ENCODE data around the gene ADAM11. TPM values are rescaled to one million over a fixed set of nuclear protein-coding genes. Genes with fewer than 3 reads are reported as not detected.

Gene ADAM11
- total and polyA plus RNA-seq, 9 of the 15 experiments (the other 6 are each of a cell fraction or from before 2014, with no cell fraction given), result 0.01 to 0.31 (median 0.14) TPM; not detected in 2

- Histone ChIP-seq H3K4me1 (replicated peaks in 1 of 2; ENCODE audit: control insufficient read depth in 2 of 2, insufficient read depth in 2 of 2, low read length in 2 of 2) (no peaks in the 10 kb centered on the region), H3K79me2 (ENCODE audit: control insufficient read depth, insufficient read depth, low read length) (no peaks in the 10 kb centered on the region), H3K27ac (ENCODE audit: extremely low read depth, low read depth, low read length) (no peak overlapping the region), H3K9me1 (ENCODE audit: control insufficient read depth, insufficient read depth, low read length) (peaks cover 3% of the 10 kb centered on the region), H4K20me1 (replicated peaks; ENCODE audit: control insufficient read depth, insufficient read depth, low read length) (no peaks in the 10 kb centered on the region), H3K36me3 (ENCODE audit: control insufficient read depth, insufficient read depth, low read length) (peaks cover 62% of the 10 kb centered on the region; the same call in 2 of the 3 replicates), H3K4me2 (ENCODE audit: insufficient read depth, low read length) (no peak overlapping the region), H3K9ac (ENCODE audit: insufficient read depth in 1 of 2, low read depth in 2 of 2, low read length in 2 of 2) (no peak overlapping the region), H3K9me3 (replicated peaks; ENCODE audit: control insufficient read depth, insufficient read depth, low read depth, low read length) (no peaks in the 10 kb centered on the region), H3K4me3 (no peak overlapping the region), H2AFZ (ENCODE audit: low read depth, low read length) (no peak overlapping the region), H3K27me3 (ENCODE audit: control insufficient read depth in 2 of 2, insufficient read depth in 2 of 2, low read length in 2 of 2) (no peaks in the 10 kb centered on the region)
- WGBS (ENCODE audit: insufficient coverage, low coverage, missing lambda C conversion rate), result 68% methylated on average over 5 of the region's 5 CpGs
- CTCF ChIA-PET (ENCODE audit: low intra/inter-chr PET ratio), result interaction anchor here (1.2 kb wide), 1 partner anchor 132 kb away, joined by 5 read pairs; no protein-coding TSS in a partner anchor
- no TSS peak for BruUV-seq (replicated peaks)
- intact Hi-C loops (cut with micrococcal nuclease) (no loop called here), in situ Hi-C loops (cut with MboI) (no loop called here)
- POLR2A ChIA-PET, result interaction anchor here (0.8 to 1.3 kb wide), 2 partner anchors 13 to 19 kb away, joined by 4 read pairs; no protein-coding TSS in a partner anchor
- FAIRE-seq (no peak), DNase-seq (ENCODE audit: extremely low read depth in 1 of 4, low spot score in 3 of 4) (peak in 2 of 4 experiments; percentile 31 to 48), ATAC-seq (peak; percentile 95)
- TF ChIP-seq RFX5 (IDR thresholded peaks at IDR 0.05; ENCODE audit: low read depth, low read length) (no peak), ETV5 (CRISPR knock-in tag; IDR thresholded peaks at IDR 0.05; ENCODE audit: low read depth) (no peak), RAD21 (CRISPR knock-in tag; conservative IDR thresholded peaks at IDR 0.05 in 1 of 2, IDR thresholded peaks at IDR 0.05 in 1 of 2) (peak in 1 of 2 experiments; percentile 44; a peak in 1 of 4 replicates), STAG1 (CRISPR knock-in tag; IDR thresholded peaks at IDR 0.05; ENCODE audit: borderline replicate concordance) (peak; percentile 28; the same call in 1 of the 2 replicates), ZFX (CRISPR knock-in tag; IDR thresholded peaks at IDR 0.05) (no peak), KHSRP (IDR thresholded peaks at IDR 0.05) (no peak), ZBTB33 (CRISPR knock-in tag; IDR thresholded peaks at IDR 0.05) (0 out of 2 replicates have a peak, but pooled peaks have one; percentile 13), CTCF (IDR thresholded peaks at IDR 0.05 in 2 of 3, conservative IDR thresholded peaks at IDR 0.05 in 1 of 3; ENCODE audit: insufficient read depth in 2 of 3, low read depth in 1 of 3, low read length in 3 of 3) (peak; percentile 55 to 57 (median 56)), GTF3C2 (IDR thresholded peaks at IDR 0.05; ENCODE audit: borderline replicate concordance, extremely low read depth, insufficient read length) (no peak), ARID1B (IDR thresholded peaks at IDR 0.05) (no peak), MNT (conservative IDR thresholded peaks at IDR 0.05) (no peak), ZNF507 (tag; conservative IDR thresholded peaks at IDR 0.05) (no peak)
Observed at GRCh38 chr17:44733753-44734152, 25.0 kb upstream of the ADAM11 start.
